HEK293 (cell line): Measurements from ENCODE around the gene ABCB4.
"Not testable (repeated sequence)": the region's sequence is repeated elsewhere in the genome, so short reads cannot be mapped to it uniquely, and the experiment has no call there.

ENCODE experiments used
- CTCF ChIP-seq: fragments of 450-650 bp; formaldehyde crosslinking; IDR thresholded peaks from 2 replicates; pipeline ENCODE4 v1.5.1; 2016; ENCODE audit warnings: missing biosample characterization, missing genetic modification characterization
- ELK4 ChIP-seq: IDR thresholded peaks from 2 replicates; pipeline ENCODE4 v1.6.1; 2011; ENCODE audit warnings: mild to moderate bottlenecking, low read depth, low read length, borderline replicate concordance
- SCRT1 ChIP-seq: fragments of 450-650 bp; formaldehyde crosslinking; IDR thresholded peaks from 2 replicates; pipeline ENCODE4 v1.5.1; 2016; ENCODE audit warnings: missing biosample characterization, missing genetic modification characterization, borderline replicate concordance
- TSHZ1 ChIP-seq: fragments of 450-650 bp; formaldehyde crosslinking; IDR thresholded peaks from 2 replicates; pipeline ENCODE4 v1.5.1; 2016; ENCODE audit warnings: missing biosample characterization, missing genetic modification characterization, borderline replicate concordance
- ZBTB21 ChIP-seq: fragments of 450-650 bp; formaldehyde crosslinking; IDR thresholded peaks from 2 replicates; pipeline ENCODE4 v1.5.1; 2017; ENCODE audit warnings: missing biosample characterization, missing genetic modification characterization
- ZBTB7A ChIP-seq: fragments of 450-650 bp; formaldehyde crosslinking; IDR thresholded peaks from 2 replicates; pipeline ENCODE4 v1.5.1; 2016; ENCODE audit warnings: low read depth, missing biosample characterization, missing genetic modification characterization
- ZBTB8A ChIP-seq: fragments of 450-650 bp; formaldehyde crosslinking; IDR thresholded peaks from 2 replicates; pipeline ENCODE4 v1.5.1; 2016; ENCODE audit warnings: missing biosample characterization, missing genetic modification characterization
- ZNF114 ChIP-seq: fragments of 450-650 bp; formaldehyde crosslinking; IDR thresholded peaks from 2 replicates; pipeline ENCODE4 v1.5.0; 2017; ENCODE audit warnings: missing biosample characterization, missing genetic modification characterization
- ZNF513 ChIP-seq: fragments of 450-650 bp; IDR thresholded peaks from 2 replicates; pipeline ENCODE4 v1.5.1; 2018; ENCODE audit warnings: missing biosample characterization, missing genetic modification characterization
- ZNF623 ChIP-seq: fragments of 450-650 bp; formaldehyde crosslinking; IDR thresholded peaks from 2 replicates; pipeline ENCODE4 v1.5.1; 2016; ENCODE audit warnings: missing biosample characterization, missing genetic modification characterization
- ZNF660 ChIP-seq: fragments of 450-650 bp; IDR thresholded peaks from 2 replicates; pipeline ENCODE4 v1.5.1; 2018; ENCODE audit warnings: missing biosample characterization, mild to moderate bottlenecking, missing genetic modification characterization
- ZNF707 ChIP-seq: fragments of 450-650 bp; formaldehyde crosslinking; IDR thresholded peaks from 2 replicates; pipeline ENCODE4 v1.5.1; 2016; ENCODE audit warnings: missing biosample characterization, missing genetic modification characterization
- ZNF830 ChIP-seq: fragments of 450-650 bp; IDR thresholded peaks from 2 replicates; pipeline ENCODE4 v1.5.0; 2018; ENCODE audit warnings: missing biosample characterization, missing genetic modification characterization, low read depth, mild to moderate bottlenecking, moderate library complexity
- ZSCAN30 ChIP-seq: fragments of 450-650 bp; IDR thresholded peaks from 2 replicates; pipeline ENCODE4 v1.5.1; 2018; ENCODE audit warnings: missing biosample characterization, mild to moderate bottlenecking, missing genetic modification characterization, moderate library complexity

- TF ChIP-seq ZNF623 (tag by site-specific recombination); ZBTB21; ELK4; CTCF (tag by site-specific recombination); ZNF513; ZNF114 (tag by site-specific recombination); SCRT1; ZBTB8A (tag by site-specific recombination); ZBTB7A (tag by site-specific recombination); TSHZ1 (tag by site-specific recombination); ZNF707 (tag by site-specific recombination); ZNF660 (tag by site-specific recombination); ZNF830; ZSCAN30 (tag by site-specific recombination): not testable (repeated sequence)
Observed at GRCh38 chr7:87469204-87469603, 6.3 kb downstream of the ABCB4 start.
